GM19397 (cell line): Measurements from ENCODE around the gene SLX4IP.

Source experiments
- ATAC-seq: cut with Tn5 transposase; IDR thresholded peaks from one replicate; pipeline ENCODE4 v1.9.1; 2021; ENCODE audit warnings: mild to moderate bottlenecking, moderate library complexity; ENCODE audit not compliant: unreplicated experiment

The SLX4IP gene

DNA sequence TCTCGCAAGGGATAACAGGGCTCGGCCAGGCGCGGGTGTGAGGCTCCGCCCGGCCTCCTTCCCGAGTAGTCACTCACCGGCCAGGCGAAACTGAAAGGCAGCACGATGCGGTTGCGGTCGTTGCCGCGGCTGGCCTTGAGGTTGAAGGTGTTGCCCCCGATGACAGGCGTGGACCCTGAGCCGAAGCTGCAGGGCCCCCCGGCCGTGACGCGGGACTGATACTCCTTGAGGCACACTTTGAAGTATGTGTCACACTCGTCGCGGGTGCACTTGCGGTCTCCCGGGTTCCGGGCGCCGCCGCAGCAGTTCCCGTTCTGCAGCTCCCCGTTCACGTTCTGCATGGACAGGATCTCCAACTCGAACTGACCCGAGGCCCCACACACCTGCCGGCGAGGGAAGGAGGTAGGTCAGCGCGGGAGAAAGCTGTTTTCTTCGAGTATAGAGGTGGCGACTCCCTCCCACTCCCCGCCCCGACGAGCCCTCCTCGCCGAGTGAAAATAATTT, 237.6 kb downstream of the SLX4IP start:
- ATAC-seq, result no peak

GRCh38 chr20:10673176-10673841, 238.2 kb downstream of the SLX4IP start:
- no peak for ATAC-seq

- peak; percentile 61 for ATAC-seq
Observed at GRCh38 chr20:10673842-10674683, 239.0 kb downstream of the SLX4IP start, which contains the start of gene JAG1. TSS of gene JAG1 (minus strand) at chr20:10673999. CDS start at chr20:10673530, 469 bp downstream.

- ATAC-seq, result peak; percentile 45
Observed at GRCh38 chr20:10674684-10675449, 239.8 kb downstream of the SLX4IP start.

GRCh38 chr20:10675450-10675848, 240.3 kb downstream of the SLX4IP start:
- ATAC-seq, result no peak

GRCh38 chr20:10676518-10676917, 241.4 kb downstream of the SLX4IP start:
- ATAC-seq, result no peak
